ENCODE data around the gene EXOC6B. TPM values are rescaled to one million over a fixed set of nuclear protein-coding genes. Genes with fewer than 3 reads are reported as not detected.
A peak's percentile ranks its signal among the peaks of the same experiment; 100 is the strongest.

The EXOC6B gene
- 10 to 100 TPM; 32.2 to 49.2 (median 37.0) TPM for total RNA-seq

DNA sequence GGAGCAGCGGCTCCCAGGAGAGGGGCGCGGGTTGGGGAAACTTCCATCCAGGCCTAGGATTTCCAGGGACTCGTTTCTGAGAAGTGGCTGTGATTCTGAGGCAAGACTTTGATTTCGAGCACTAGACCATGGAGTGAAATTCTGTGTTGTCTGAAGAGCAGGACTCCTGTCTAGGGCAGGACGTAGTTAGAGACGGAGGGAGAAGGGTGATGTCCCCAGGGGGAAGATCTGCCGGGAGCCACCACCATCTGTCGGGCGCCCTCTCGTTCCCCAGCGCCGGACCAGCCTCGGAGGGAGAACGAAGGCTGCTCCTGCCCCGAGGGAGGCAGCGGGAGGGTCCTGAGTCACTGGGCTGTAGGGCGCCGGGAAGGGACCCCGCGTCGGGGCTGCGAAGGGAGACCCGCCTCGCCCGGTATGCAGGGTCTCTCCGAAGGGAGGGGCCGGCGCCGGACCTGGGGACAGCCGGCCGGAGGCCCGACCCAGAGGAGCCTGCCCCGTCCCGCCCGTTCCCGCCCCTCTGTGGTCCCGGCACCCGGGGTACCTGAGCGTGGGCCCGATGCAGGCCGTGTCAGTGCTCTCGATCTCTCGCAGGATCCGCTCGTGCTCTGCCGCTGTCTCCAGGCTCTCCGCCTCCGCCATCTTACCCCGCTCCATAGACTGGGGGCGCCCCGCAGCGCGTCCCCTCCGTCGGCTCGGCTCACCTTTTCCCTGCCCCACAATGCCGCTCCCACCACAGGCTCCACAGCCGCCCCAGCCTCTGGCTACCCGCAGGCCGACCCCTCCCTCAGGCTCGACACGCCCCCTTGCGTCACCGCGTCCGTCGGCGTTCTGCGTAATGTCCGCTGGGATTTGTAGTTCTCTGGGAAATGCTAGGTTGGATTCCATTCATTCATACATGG is at the start of gene EXOC6B:
TSS of gene EXOC6B (minus strand) at position 777 of the 899 bp plus-strand sequence.
- Histone ChIP-seq H3K4me1 (peaks cover 0 to 7% of the 10 kb centered on the region in 2 donors), H3K27ac (peak within 1 kb of the TSS; percentile 86 to 87), H3K27me3 (no peaks in the 10 kb centered on the region), H3K9me3 (no peaks in the 10 kb centered on the region), H3K36me3 (no peaks in the 10 kb centered on the region), H3K4me3 (peak within 1 kb of the TSS; percentile 71 to 96 (median 79))
- TF ChIP-seq POLR2A (IDR thresholded peaks at IDR 0.05) (peak; percentile 37), POLR2AphosphoS5 (IDR thresholded peaks at IDR 0.05) (peak; percentile 68 to 81 (median 80))
- TF ChIP-seq, protein P1, sequence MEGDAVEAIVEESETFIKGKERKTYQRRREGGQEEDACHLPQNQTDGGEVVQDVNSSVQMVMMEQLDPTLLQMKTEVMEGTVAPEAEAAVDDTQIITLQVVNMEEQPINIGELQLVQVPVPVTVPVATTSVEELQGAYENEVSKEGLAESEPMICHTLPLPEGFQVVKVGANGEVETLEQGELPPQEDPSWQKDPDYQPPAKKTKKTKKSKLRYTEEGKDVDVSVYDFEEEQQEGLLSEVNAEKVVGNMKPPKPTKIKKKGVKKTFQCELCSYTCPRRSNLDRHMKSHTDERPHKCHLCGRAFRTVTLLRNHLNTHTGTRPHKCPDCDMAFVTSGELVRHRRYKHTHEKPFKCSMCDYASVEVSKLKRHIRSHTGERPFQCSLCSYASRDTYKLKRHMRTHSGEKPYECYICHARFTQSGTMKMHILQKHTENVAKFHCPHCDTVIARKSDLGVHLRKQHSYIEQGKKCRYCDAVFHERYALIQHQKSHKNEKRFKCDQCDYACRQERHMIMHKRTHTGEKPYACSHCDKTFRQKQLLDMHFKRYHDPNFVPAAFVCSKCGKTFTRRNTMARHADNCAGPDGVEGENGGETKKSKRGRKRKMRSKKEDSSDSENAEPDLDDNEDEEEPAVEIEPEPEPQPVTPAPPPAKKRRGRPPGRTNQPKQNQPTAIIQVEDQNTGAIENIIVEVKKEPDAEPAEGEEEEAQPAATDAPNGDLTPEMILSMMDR (IDR thresholded peaks at IDR 0.05) = peak in 1 of 3 donors; percentile 7
- peak; percentile 82 to 84 for DNase-seq (ENCODE audit: low spot score in 2 of 2)
- intact Hi-C loops (cut with DNase I; ENCODE audit: low total_unique reads) = no loop called here

DNA sequence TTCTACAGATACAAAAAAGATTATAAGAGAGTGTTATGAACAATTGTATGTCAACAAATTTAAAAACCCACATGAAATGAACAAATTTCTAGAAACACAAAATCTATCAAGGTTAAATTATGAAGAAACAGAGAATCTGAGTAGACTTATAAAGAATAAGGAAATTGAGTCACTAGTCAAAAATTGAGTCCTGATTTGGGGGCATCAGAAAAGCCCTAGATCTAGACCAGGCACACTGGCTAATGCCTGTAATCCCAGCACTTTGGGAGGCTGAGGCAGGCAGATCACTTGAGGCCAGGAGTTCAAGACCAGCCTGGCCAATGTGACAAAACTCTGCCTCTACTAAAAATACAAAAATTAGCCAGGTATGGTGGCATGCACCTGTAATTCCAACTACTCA is 46.0 kb upstream of the EXOC6B start:
- Histone ChIP-seq H3K36me3 (no peaks in the 10 kb centered on the region), H3K9me3 (no peaks in the 10 kb centered on the region), H3K27me3 (no peaks in the 10 kb centered on the region), H3K27ac (no peak overlapping the region), H3K4me3 (no peak overlapping the region), H3K4me1 (no peaks in the 10 kb centered on the region)
- TF ChIP-seq POLR2AphosphoS5 (IDR thresholded peaks at IDR 0.05) = no peak
- no peak for DNase-seq (ENCODE audit: low spot score in 2 of 2)
- intact Hi-C loops (cut with DNase I; ENCODE audit: low total_unique reads) = loop anchor here (5.0 kb wide), 1 partner anchor 615 kb away; no protein-coding TSS in a partner anchor

- Histone ChIP-seq H3K36me3 (no peaks in the 10 kb centered on the region), H3K4me3 (no peak overlapping the region), H3K9me3 (no peaks in the 10 kb centered on the region), H3K4me1 (no peaks in the 10 kb centered on the region), H3K27ac (no peak overlapping the region), H3K27me3 (no peaks in the 10 kb centered on the region)
- intact Hi-C loops (cut with DNase I; ENCODE audit: low total_unique reads) = loop anchor here (5.0 kb wide), 1 partner anchor 616 kb away; no protein-coding TSS in a partner anchor
- DNase-seq (ENCODE audit: low spot score in 2 of 2) = no peak
- no peak for TF ChIP-seq POLR2AphosphoS5 (IDR thresholded peaks at IDR 0.05)
- TF ChIP-seq, protein P1 (IDR thresholded peaks at IDR 0.05) = no peak
- TF ChIP-seq POLR2A (IDR thresholded peaks at IDR 0.05) = no peak
Observed at GRCh38 chr2:72871060-72871459, 45.2 kb upstream of the EXOC6B start.

- intact Hi-C loops (cut with DNase I; ENCODE audit: low total_unique reads) = no loop called here
- H3K4me3 ChIP-seq = no peak overlapping the region
Observed at GRCh38 chr2:72864500-72864899, 38.7 kb upstream of the EXOC6B start.

GRCh38 chr2:72863046-72863445 is 37.2 kb upstream of the EXOC6B start:
- TF ChIP-seq, protein P1 (IDR thresholded peaks at IDR 0.05) = no peak
- TF ChIP-seq POLR2AphosphoS5 (IDR thresholded peaks at IDR 0.05) = no peak
- TF ChIP-seq POLR2A (IDR thresholded peaks at IDR 0.05) = no peak
- no peak for DNase-seq (ENCODE audit: low spot score in 2 of 2)
- H3K4me1 ChIP-seq = no peaks in the 10 kb centered on the region
- H3K36me3 ChIP-seq = no peaks in the 10 kb centered on the region
- no peaks in the 10 kb centered on the region for H3K9me3 ChIP-seq
- H3K27ac ChIP-seq = no peak overlapping the region
- peaks cover 0 to 19% of the 10 kb centered on the region in 2 donors for H3K27me3 ChIP-seq
- intact Hi-C loops (cut with DNase I; ENCODE audit: low total_unique reads) = no loop called here
- no peak overlapping the region for H3K4me3 ChIP-seq

More at GRCh38 chr2:72864500-72864899, 38.7 kb upstream of the EXOC6B start:
- H3K36me3 ChIP-seq = no peaks in the 10 kb centered on the region
- H3K4me1 ChIP-seq = no peaks in the 10 kb centered on the region
- no peaks in the 10 kb centered on the region for H3K9me3 ChIP-seq
- TF ChIP-seq POLR2AphosphoS5 (IDR thresholded peaks at IDR 0.05) (no peak), POLR2A (IDR thresholded peaks at IDR 0.05) (no peak)
- TF ChIP-seq, protein P1 (IDR thresholded peaks at IDR 0.05) = no peak
- DNase-seq (ENCODE audit: low spot score in 2 of 2) = no peak
- H3K27ac ChIP-seq = no peak overlapping the region
- peaks cover 0 to 19% of the 10 kb centered on the region in 2 donors for H3K27me3 ChIP-seq
